SK-N-SH (cell line): ENCODE measurements around the gene NOL4L. TPM values are rescaled to one million over a fixed set of nuclear protein-coding genes. Genes with fewer than 3 reads are reported as not detected.

Source experiments
- CTCF ChIA-PET: fragments of 300-600, 350-600 bp; formaldehyde crosslinking; extraction: SDS; loops from one replicate; lab custom pipeline; 2021; lab: Yijun Ruan, JAX
- POLR2A ChIA-PET: fragments of 350-600 bp; sonication (Branson Sonifier 250); formaldehyde crosslinking; extraction: SDS; loops from one replicate; lab custom pipeline; 2020; ENCODE audit warnings: antibody characterized with exemption, inconsistent platforms; lab: Yijun Ruan, JAX
- DNase-seq: peaks from one replicate; pipeline ENCODE4 v3.0.0; 2012
- H2AFZ ChIP-seq: fragments of 200-600 bp; sonication (generic); 2 replicates; pipeline ENCODE4 v1.8.1; 2016; ENCODE audit warnings: antibody characterized with exemption, mild to moderate bottlenecking, low read depth
- H3F3A ChIP-seq: fragments of 200-600 bp; sonication (generic); replicated peaks from 2 replicates; pipeline ENCODE3; 2016; ENCODE audit warnings: antibody characterized with exemption, mild to moderate bottlenecking; ENCODE audit not compliant: insufficient read depth
- H3K27ac ChIP-seq, 2 experiments: fragments of 200-500 bp in 1 of 2; fragments of 200-600 bp in 1 of 2; sonication (Bioruptor generic) in 1 of 2; sonication (generic), shearing (Covaris generic) in 1 of 2; 2 replicates each; pipeline versions ENCODE4 v1.5.1 to v1.6.1; 2014 to 2016; ENCODE audit warnings: low read depth in 2 of 2, inconsistent platforms in 1 of 2, low read length in 1 of 2, mild to moderate bottlenecking in 1 of 2, mixed read lengths in 1 of 2
- H3K27me3 ChIP-seq: fragments of 200-600 bp; sonication (generic), shearing (Covaris generic); 2 replicates; pipeline ENCODE4 v1.6.1; 2016; ENCODE audit warnings: mixed run types; ENCODE audit not compliant: insufficient read depth
- H3K36me3 ChIP-seq, 2 experiments: fragments of 200-500 bp in 1 of 2; fragments of 200-600 bp in 1 of 2; sonication (Bioruptor generic) in 1 of 2; sonication (generic) in 1 of 2; replicated peaks in 1 of 2; 2 replicates each; pipeline versions ENCODE3 to v1.5.1; 2014 to 2016; ENCODE audit warnings: low read length in 1 of 2, mild to moderate bottlenecking in 1 of 2; ENCODE audit not compliant: insufficient read depth in 2 of 2, control insufficient read depth in 1 of 2
- H3K4me1 ChIP-seq, 2 experiments: fragments of 200-500 bp in 1 of 2; fragments of 200-600 bp in 1 of 2; sonication (Bioruptor generic) in 1 of 2; sonication (generic), shearing (Covaris generic) in 1 of 2; 2 replicates each; pipeline versions ENCODE4 v1.5.1 to v1.6.1; 2014 to 2016; ENCODE audit warnings: low read depth in 1 of 2, low read length in 1 of 2, mixed run types in 1 of 2; ENCODE audit not compliant: insufficient read depth in 2 of 2, control insufficient read depth in 1 of 2
- H3K4me2 ChIP-seq: fragments of 200-600 bp; sonication (generic), shearing (Covaris generic); 2 replicates; pipeline ENCODE4 v1.6.1; 2017; ENCODE audit warnings: mixed run types
- H3K4me3 ChIP-seq, 2 experiments: fragments of 200-500 bp in 1 of 2; fragments of 200-600 bp in 1 of 2; sonication (Bioruptor generic) in 1 of 2; sonication (generic), shearing (Covaris generic) in 1 of 2; 2 replicates each; pipeline versions ENCODE4 v1.5.1 to v1.8.1; 2014 to 2016; ENCODE audit warnings: low read depth in 2 of 2, inconsistent platforms in 1 of 2, low read length in 1 of 2, mild to moderate bottlenecking in 1 of 2, mixed read lengths in 1 of 2, moderate library complexity in 1 of 2
- H3K79me2 ChIP-seq: fragments of 200-600 bp; sonication (generic); 2 replicates; pipeline ENCODE4 v1.8.1; 2017; ENCODE audit warnings: mild to moderate bottlenecking; ENCODE audit not compliant: insufficient read depth
- H3K9ac ChIP-seq: fragments of 200-600 bp; sonication (generic); 2 replicates; pipeline ENCODE4 v1.6.1; 2017; ENCODE audit warnings: mixed run types
- H3K9me2 ChIP-seq: fragments of 200-600 bp; sonication (generic); 2 replicates; pipeline ENCODE4 v1.6.1; 2017; ENCODE audit warnings: mixed run types
- H3K9me3 ChIP-seq: fragments of 200-600 bp; sonication (generic); 2 replicates; pipeline ENCODE4 v1.6.1; 2017; ENCODE audit warnings: mixed run types, mild to moderate bottlenecking, moderate library complexity
- H4K20me1 ChIP-seq: fragments of 200-600 bp; sonication (generic); 2 replicates; pipeline ENCODE4 v1.6.1; 2017; ENCODE audit warnings: mild to moderate bottlenecking, mixed run types; ENCODE audit not compliant: insufficient read depth
- CHD2 ChIP-seq: fragments of 150-350 bp; IDR thresholded peaks from 2 replicates; pipeline ENCODE4 v1.6.1; 2018; ENCODE audit warnings: low read length; ENCODE audit not compliant: partially characterized antibody
- EZH2phosphoT487 ChIP-seq: fragments of 200-600 bp; sonication (generic); IDR thresholded peaks from 2 replicates; pipeline ENCODE4 v1.6.1; 2017; ENCODE audit warnings: low read depth, mixed run types, mild to moderate bottlenecking, antibody characterized with exemption, moderate library complexity, borderline replicate concordance
- FOSL2 ChIP-seq: IDR thresholded peaks from 2 replicates; pipeline ENCODE4 v1.4.0; 2012; ENCODE audit warnings: low read depth, mild to moderate bottlenecking, moderate library complexity, borderline replicate concordance
- GABPA ChIP-seq: IDR thresholded peaks from 2 replicates; pipeline ENCODE4 v1.4.0; 2012; ENCODE audit warnings: low read depth, mild to moderate bottlenecking
- GATA2 ChIP-seq: sonication (generic); formaldehyde crosslinking; IDR thresholded peaks from 2 replicates; pipeline ENCODE4 v1.5.0; 2020; ENCODE audit warnings: mild to moderate bottlenecking, missing genetic modification reagents
- MAX ChIP-seq: IDR thresholded peaks from 2 replicates; pipeline ENCODE4 v1.4.0; 2012; ENCODE audit warnings: low read depth
- PBX3 ChIP-seq: IDR thresholded peaks from 2 replicates; pipeline ENCODE4; 2012
- RFX5 ChIP-seq: IDR thresholded peaks from 2 replicates; pipeline ENCODE4 v1.6.1; 2012; ENCODE audit warnings: mild to moderate bottlenecking, improper control_type of control experiment, low read length
- RXRA ChIP-seq: IDR thresholded peaks from 2 replicates; pipeline ENCODE4 v1.4.0; 2012; ENCODE audit warnings: low read depth, mild to moderate bottlenecking, borderline replicate concordance
- TEAD4 ChIP-seq: IDR thresholded peaks from 2 replicates; pipeline ENCODE4 v1.4.0; 2012; ENCODE audit warnings: mild to moderate bottlenecking, borderline replicate concordance; ENCODE audit not compliant: insufficient read depth
- YY1 ChIP-seq: IDR thresholded peaks from 2 replicates; pipeline ENCODE4 v1.4.0; 2012; ENCODE audit warnings: low read depth, mild to moderate bottlenecking
- WGBS: methylation state at CpG from one replicate; pipeline ENCODE4 v1.1.6; 2017; ENCODE audit warnings: low lambda C conversion rate; 5-methylcytosine and 5-hydroxymethylcytosine counted together
- polyA plus RNA-seq, 3 experiments: library from polyadenylated mRNA; depleted of rRNA; stranded (reverse); fragments of >200 nt; gene quantifications; 2 replicates each; pipeline ENCODE4 v1.2.3, GENCODE V29; 2012
- TF ChIP-seq, protein P1 (sequence below): IDR thresholded peaks from 2 replicates; pipeline ENCODE4 v1.6.1; 2012; ENCODE audit warnings: mild to moderate bottlenecking, low read depth, low read length, moderate library complexity
- TF ChIP-seq, protein P2 (sequence below): fragments of 150-350 bp; IDR thresholded peaks from 2 replicates; pipeline ENCODE4 v1.6.1; 2017; ENCODE audit warnings: antibody characterized with exemption, low read length, low read depth, borderline replicate concordance

Gene NOL4L
- polyA plus RNA-seq, 1 of the 3 experiments (the other 2 are of a cell fraction), result 14.3 TPM

DNA sequence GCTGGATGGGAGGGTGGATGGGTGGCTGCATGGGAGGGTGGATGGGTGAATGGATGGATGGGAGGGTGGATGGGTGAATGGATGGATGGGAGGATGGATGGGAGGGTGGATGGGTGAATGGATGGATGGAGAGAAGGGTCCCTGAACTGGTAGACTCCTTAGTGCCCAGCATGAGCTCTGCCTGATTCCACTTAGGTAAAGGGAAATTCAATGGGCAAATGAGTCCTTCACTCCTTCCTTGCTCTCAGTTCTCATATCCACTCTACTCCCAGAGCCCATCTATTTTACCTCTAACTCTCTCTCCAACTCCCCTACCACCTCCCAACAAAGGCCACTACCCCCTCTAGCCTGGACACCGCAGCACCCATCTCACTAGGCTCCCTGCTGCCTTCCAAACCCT is 29.2 kb upstream of the NOL4L start (continued):
- TF ChIP-seq PBX3 (no peak), MAX (no peak), FOSL2 (no peak)

- Histone ChIP-seq H3K9me2 (no peaks in the 10 kb centered on the region), H3K4me3 (no peak overlapping the region), H3K4me2 (no peak overlapping the region), H3K79me2 (no peaks in the 10 kb centered on the region), H3K27ac (no peak overlapping the region), H2AFZ (no peak overlapping the region), H3K9me3 (no peaks in the 10 kb centered on the region), H4K20me1 (no peaks in the 10 kb centered on the region), H3K4me1 (peaks cover 0 to 12% of the 10 kb centered on the region in 2 experiments; a peak in 1 of 4 replicates), H3K27me3 (no peaks in the 10 kb centered on the region; the same call in 1 of the 2 replicates), H3F3A (no peaks in the 10 kb centered on the region), H3K36me3 (no peaks in the 10 kb centered on the region), H3K9ac (no peak overlapping the region)
- ChIA-PET POLR2A (no interaction called here), CTCF (interaction anchor here (1.6 kb wide), 1 partner anchor 28 kb away, joined by 4 read pairs; the partner anchor contains the start of gene NOL4L)
- TF ChIP-seq CHD2, result no peak
- TF ChIP-seq RFX5, result no peak
- no peak for TF ChIP-seq RXRA
- TF ChIP-seq, protein P1, sequence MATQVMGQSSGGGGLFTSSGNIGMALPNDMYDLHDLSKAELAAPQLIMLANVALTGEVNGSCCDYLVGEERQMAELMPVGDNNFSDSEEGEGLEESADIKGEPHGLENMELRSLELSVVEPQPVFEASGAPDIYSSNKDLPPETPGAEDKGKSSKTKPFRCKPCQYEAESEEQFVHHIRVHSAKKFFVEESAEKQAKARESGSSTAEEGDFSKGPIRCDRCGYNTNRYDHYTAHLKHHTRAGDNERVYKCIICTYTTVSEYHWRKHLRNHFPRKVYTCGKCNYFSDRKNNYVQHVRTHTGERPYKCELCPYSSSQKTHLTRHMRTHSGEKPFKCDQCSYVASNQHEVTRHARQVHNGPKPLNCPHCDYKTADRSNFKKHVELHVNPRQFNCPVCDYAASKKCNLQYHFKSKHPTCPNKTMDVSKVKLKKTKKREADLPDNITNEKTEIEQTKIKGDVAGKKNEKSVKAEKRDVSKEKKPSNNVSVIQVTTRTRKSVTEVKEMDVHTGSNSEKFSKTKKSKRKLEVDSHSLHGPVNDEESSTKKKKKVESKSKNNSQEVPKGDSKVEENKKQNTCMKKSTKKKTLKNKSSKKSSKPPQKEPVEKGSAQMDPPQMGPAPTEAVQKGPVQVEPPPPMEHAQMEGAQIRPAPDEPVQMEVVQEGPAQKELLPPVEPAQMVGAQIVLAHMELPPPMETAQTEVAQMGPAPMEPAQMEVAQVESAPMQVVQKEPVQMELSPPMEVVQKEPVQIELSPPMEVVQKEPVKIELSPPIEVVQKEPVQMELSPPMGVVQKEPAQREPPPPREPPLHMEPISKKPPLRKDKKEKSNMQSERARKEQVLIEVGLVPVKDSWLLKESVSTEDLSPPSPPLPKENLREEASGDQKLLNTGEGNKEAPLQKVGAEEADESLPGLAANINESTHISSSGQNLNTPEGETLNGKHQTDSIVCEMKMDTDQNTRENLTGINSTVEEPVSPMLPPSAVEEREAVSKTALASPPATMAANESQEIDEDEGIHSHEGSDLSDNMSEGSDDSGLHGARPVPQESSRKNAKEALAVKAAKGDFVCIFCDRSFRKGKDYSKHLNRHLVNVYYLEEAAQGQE, result no peak
- TF ChIP-seq YY1, result no peak
- TF ChIP-seq, protein P2, sequence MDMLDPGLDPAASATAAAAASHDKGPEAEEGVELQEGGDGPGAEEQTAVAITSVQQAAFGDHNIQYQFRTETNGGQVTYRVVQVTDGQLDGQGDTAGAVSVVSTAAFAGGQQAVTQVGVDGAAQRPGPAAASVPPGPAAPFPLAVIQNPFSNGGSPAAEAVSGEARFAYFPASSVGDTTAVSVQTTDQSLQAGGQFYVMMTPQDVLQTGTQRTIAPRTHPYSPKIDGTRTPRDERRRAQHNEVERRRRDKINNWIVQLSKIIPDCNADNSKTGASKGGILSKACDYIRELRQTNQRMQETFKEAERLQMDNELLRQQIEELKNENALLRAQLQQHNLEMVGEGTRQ, result no peak
- no peak for TF ChIP-seq PBX3
- TF ChIP-seq MAX, result no peak
- no peak for TF ChIP-seq GABPA
- TF ChIP-seq GATA2, result no peak
- TF ChIP-seq EZH2phosphoT487, result no peak
- TF ChIP-seq TEAD4, result no peak
- WGBS, result 29% methylated on average over 3 of the region's 3 CpGs
- no peak for DNase-seq
Observed at GRCh38 chr20:32613192-32614053, 28.3 kb upstream of the NOL4L start.
